ENCODE results near the gene KPTN.
A peak's percentile ranks its signal among the peaks of the same experiment; 100 is the strongest.
"Not testable (repeated sequence)": the region's sequence is repeated elsewhere in the genome, so short reads cannot be mapped to it uniquely, and the experiment has no call there.

The KPTN gene

DNA sequence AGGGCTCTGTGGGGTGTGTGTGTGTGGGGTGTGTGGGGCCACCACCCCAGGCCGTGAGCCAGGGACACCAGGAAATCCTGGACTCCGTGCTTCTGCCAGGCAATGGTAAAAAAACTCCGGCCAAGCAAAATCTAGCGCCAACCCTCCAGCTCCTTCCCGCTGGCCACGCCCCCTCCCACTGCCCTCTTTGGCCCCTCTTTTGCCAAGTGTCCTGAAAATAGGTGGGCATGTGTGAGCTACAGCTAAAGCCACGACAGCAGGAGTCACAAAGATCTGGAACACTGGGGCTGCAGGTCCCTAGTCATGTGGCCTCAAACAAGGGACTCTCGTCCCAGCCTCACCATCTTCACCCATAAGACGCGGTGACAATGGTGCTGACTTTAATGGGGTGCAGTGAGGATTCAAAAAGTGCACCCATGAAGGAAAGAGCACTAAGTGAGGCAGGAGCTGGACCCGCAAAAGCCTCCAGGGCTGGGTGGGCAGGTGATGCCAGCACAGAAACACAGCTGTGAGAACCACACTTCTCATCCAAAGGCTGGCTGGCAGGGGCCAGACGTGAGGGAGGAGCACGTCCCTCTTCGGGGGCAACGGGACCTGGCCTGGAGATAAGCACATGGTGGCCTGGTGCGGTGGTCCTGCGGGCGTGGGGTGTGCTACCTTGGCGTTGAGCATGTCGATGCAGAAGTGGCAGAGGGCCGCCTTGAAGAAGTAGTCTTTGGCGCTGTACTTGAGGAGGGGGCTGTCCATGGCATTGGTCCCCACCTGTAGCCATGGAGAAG is 7.5 kb upstream of the KPTN start:
- DNase-seq (ENCODE audit: low spot score): no peak

- no peak for DNase-seq (ENCODE audit: low spot score)
Measured at GRCh38 chr19:47490847-47491246, 6.8 kb upstream of the KPTN start.

DNA sequence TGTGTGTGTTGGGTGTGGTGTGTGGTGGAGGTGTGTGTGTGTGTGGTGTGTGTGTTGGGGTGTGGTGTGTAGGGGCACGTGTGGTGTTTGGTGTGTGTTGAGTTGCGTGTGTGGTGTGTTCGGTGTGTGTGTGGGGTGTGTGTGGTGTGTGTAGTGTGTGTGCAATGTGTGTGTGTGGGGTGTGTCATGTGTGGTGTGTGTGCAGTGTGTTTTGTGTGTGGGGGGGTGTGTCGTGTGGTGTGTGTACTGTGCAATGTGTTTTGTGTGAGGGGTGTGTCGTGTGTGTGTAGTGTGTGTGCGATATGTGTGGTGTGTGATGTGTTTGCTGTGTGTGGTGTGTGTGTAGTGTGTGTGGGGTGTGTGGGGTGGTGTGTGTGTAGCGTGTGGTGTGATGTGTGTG is 6.0 kb upstream of the KPTN start:
- no peak for DNase-seq (ENCODE audit: low spot score)

- no peak for DNase-seq (ENCODE audit: low spot score)
Measured at GRCh38 chr19:47489072-47489914, 5.3 kb upstream of the KPTN start.

DNA sequence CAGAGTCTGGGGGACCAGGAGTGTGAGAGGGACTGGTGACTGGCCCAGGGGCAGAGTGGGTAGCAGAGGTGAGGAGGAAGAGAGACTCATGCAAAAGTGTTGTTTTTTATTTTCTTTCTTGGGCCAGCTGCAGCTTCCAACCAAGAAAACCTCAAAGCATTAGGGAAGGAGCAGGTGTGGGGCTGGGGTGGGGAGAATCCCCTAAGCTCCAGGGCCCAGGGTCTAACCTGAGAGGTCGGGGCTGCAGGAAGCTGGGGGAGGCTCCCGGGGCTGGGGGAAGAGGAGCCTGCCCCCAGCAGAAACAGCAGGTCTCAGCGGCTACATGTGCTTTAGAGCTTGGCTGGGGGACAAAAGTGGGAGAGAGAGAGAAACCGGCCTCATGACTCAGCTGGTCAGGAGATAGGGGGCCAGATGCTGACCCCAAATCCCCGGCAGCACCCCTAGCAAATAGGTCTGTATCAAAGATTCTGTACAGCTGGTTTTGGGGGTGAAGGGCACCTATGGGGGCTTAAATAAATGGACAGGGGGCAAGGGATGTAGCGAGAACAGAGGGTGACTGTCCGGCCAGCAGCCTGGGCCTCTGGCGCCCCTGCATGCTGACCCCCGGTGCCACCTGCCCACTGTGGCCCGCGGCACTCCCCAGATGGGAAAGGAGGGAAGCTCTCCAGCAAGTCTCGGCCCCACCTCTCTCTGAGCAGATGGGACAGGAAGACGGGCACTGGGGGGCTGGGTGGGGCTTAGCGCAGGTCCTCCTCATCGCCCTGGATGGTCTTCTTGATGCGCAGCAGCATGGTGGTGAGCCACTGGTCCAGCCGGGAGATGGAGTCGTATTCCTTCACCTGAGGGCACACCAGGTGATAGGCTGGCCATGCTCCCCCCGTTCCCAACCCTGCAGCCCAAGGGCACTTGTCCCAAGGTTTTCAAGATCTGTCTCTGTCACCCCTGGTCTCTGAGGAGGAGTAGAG is 3.8 kb upstream of the KPTN start:
- no peak for DNase-seq (ENCODE audit: low spot score)

DNA sequence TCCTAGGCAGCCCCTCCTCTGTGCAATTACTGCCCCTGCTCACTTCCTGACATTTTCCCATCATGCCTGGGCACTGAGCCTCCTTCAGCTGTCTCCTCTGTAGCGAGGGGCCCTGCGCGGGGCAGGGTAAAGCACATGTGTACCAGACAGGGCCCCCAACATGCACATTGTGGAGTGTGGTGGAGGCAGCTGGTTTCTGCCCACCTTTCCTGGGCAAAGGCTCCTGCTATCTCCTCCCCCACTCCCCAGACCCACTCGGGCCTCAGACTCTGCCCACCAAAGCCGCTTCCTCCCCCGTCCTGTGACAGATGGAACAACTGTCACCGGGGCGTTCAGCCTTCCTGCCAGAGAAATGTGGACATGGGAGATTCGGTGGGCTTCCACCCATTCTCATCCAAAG is 2.9 kb upstream of the KPTN start:
- DNase-seq (ENCODE audit: low spot score): no peak

- not testable (repeated sequence) for DNase-seq (ENCODE audit: low spot score)
Measured at GRCh38 chr19:47486220-47486619, 2.2 kb upstream of the KPTN start.

GRCh38 chr19:47485210-47485609 is 1.2 kb upstream of the KPTN start:
- DNase-seq (ENCODE audit: low spot score): no peak

DNA sequence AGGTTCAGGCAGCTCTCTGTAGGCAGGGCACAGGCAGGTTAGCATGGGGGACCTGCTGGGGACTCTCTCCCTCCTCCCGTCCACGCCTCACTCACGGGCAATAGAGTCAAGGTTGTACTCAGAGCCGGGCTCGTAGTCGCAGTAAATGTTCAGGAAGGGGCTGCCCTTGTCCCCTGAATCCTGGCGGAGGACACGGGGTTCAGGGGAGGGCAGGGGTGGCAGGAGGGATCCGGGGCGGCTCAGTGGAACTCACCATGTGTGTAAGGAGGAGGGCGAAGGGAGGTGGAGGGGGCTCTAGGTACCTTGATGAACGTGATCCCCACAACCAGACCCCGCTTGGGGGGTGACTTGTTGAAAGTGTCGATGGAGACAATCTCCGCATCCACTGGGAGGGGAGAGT is 819 bp downstream of the KPTN start:
- DNase-seq (ENCODE audit: low spot score): no peak

- DNase-seq (ENCODE audit: low spot score): no peak
Measured at GRCh38 chr19:47481460-47482052, 2.5 kb downstream of the KPTN start.

- DNase-seq (ENCODE audit: low spot score): no peak
Measured at GRCh38 chr19:47480658-47481057, 3.4 kb downstream of the KPTN start.

DNA sequence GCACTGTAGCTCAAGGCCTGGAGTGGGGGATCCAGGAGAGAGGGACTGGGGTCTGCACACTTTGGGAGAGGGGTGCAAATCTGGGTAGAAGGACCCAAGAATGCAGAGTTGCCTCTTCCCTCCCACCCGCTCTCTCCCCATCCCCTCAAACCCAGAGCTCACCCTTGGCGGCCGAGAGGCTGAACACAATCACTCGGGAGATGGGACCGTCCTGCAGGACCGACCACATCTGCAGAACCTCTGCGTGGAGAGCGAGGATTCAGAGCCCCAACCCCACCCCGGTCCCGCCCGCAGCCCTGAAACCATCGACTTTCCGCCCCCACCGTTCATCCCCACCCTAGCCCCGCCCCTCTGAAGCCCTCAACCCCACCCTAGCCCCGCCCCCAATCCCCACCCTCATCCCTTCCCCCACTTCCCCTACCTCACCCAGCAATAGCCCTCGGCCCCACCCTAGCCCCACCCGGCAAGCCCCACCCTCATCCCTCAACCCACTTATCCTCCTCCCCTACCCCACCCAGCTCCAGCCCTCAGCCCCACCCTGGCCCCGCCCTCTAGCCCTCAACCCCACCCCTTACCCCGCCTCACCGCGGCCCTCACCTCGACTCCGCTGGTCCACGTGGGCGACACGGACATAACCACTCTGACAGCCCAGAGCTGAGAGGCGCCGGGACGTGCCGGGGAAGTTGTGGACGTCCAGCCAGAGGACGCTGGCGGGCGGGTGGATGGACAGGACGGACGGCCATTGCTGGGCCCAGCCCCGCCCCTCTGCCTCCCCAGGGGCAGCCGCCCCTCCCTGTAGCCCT is 4.1 kb downstream of the KPTN start:
- peak; percentile 61 for DNase-seq (ENCODE audit: low spot score)

DNA sequence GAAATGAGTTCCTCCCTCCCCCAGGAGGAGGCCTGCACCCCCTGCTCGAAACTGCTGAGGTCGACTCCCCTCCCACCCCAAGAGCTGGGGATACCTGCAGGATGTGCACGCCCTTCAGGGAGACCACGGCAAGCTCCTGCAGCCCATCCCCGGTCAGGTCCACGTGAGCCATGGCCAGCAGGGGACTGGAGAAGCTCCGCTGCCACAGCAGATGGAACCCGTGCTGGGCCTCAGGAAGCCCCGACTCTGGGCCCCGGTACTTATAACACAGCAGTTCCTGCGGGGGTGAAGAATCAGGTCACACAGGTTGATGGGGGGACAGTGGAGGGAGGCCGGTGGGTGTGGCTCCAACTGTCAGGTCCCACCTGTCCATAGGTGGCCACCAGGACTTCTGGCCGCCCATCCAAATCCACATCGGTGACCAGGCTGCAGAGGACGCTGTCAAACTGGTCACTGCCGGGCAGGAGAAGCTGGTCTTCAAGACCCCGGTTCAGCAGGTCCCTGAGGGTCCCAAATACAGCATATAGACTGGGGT is 7.5 kb downstream of the KPTN start:
- DNase-seq (ENCODE audit: low spot score): no peak

GRCh38 chr19:47475465-47475864 is 8.6 kb downstream of the KPTN start:
- DNase-seq (ENCODE audit: low spot score): no peak

DNA sequence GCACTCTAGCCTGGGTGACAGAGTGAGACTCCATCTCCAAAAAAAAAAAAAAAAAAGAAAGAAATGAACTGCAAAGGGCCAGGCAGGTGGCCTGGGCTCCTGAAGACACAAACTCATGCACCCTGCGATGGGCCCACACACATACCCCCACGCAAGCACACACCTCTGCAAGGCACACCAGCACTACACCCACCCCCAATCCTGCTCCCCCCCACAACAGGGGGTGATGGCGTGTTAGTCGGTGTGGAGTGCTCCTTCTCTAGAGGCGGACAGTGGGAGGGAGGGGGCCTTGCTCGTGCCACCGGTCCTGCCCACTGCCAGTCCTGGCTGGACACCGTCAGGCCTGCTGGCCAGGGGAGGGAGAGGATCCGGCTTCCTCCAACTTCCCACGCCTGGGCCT is 10.7 kb downstream of the KPTN start:
- no peak for DNase-seq (ENCODE audit: low spot score)

- peak; percentile 89 for DNase-seq (ENCODE audit: low spot score)
Measured at GRCh38 chr19:47471733-47472457, 12.1 kb downstream of the KPTN start, which contains the start of gene SLC8A2. Gene SLC8A2, minus strand, starts transcription at chr19:47471893. Its CDS starts 5,490 bp downstream, at chr19:47466403.

DNA sequence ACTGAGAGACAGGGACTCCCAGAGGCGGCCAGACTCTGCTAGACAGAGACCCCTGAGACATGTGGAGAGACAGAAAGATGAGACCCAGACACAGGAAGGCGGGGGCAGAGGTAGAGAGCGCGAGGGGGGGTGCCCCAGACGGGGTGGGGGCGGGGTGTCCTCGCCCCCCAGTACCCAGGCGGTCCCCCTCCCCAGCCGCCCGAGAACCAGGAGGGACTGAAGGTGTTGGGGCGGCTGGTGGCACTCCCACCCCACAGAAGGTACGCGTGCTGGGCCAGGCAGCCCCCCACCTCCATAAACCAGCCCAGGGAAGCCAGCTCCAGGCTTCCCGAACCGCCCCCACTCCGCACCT is 12.7 kb downstream of the KPTN start:
- DNase-seq (ENCODE audit: low spot score): no peak

- DNase-seq (ENCODE audit: low spot score): no peak
Measured at GRCh38 chr19:47470447-47471195, 13.4 kb downstream of the KPTN start.

- no peak for DNase-seq (ENCODE audit: low spot score)
Measured at GRCh38 chr19:47469719-47470118, 14.3 kb downstream of the KPTN start.
